ENCODE data around the gene PHLDB2. TPM values are rescaled to one million over a fixed set of nuclear protein-coding genes. Genes with fewer than 3 reads are reported as not detected.

PHLDB2 gene
- total RNA-seq, 1 experiment from 2014 or later: 13.2 TPM

GRCh38 chr3:111882194-111882593 lies 23.1 kb downstream of the PHLDB2 start:
- Histone ChIP-seq H4K8ac (replicated peaks; ENCODE audit: insufficient read length, low read depth, low read length) (no peak overlapping the region), H4K20me1 (ENCODE audit: control insufficient read depth, insufficient read depth, insufficient read length) (no peaks in the 10 kb centered on the region), H3K9ac (ENCODE audit: extremely low read depth, insufficient read length, low read length) (no peak overlapping the region), H3K27me3 (ENCODE audit: insufficient read depth, low read length) (no peaks in the 10 kb centered on the region; the same call in 1 of the 2 replicates), H2BK12ac (ENCODE audit: insufficient read length, low read depth, low read length) (no peak overlapping the region), H3K79me2 (ENCODE audit: insufficient read depth, low read length) (peaks cover 4% of the 10 kb centered on the region; the same call in 1 of the 2 replicates), H3K18ac (ENCODE audit: insufficient read length, low read depth, low read length) (no peak overlapping the region), H2BK15ac (ENCODE audit: low read depth, low read length) (no peak overlapping the region), H3K23me2 (ENCODE audit: insufficient read length, low read depth, low read length, poor library complexity, severe bottlenecking) (no peaks in the 10 kb centered on the region), H3K9me3 (ENCODE audit: control insufficient read depth, low read depth, low read length) (no peaks in the 10 kb centered on the region), H2BK20ac (ENCODE audit: low read depth, low read length, poor library complexity, severe bottlenecking) (no peak overlapping the region), H4K91ac (ENCODE audit: insufficient read length, low read depth, low read length) (no peak overlapping the region), H4K5ac (ENCODE audit: insufficient read length, low read depth, low read length) (no peak overlapping the region), H2AFZ (ENCODE audit: low read length) (no peak overlapping the region), H2BK5ac (ENCODE audit: insufficient read length, low read length) (no peak overlapping the region), H3K14ac (ENCODE audit: insufficient read depth, low read length) (no peak overlapping the region), H3K56ac (ENCODE audit: insufficient read length, low read depth, low read length) (no peak overlapping the region), H2BK120ac (ENCODE audit: low read depth, low read length, poor library complexity, severe bottlenecking) (no peak overlapping the region), H3K4me2 (ENCODE audit: insufficient read depth, insufficient read length, low read length) (no peak overlapping the region), H3K27ac (ENCODE audit: insufficient read length, low read depth, low read length) (no peak overlapping the region), H3K4me1 (ENCODE audit: insufficient read depth, low read length) (0 out of 2 replicates have a peak, but pooled peaks cover 4% of the 10 kb centered on the region), H3K23ac (ENCODE audit: insufficient read length, low read depth, low read length) (no peak overlapping the region), H3K79me1 (ENCODE audit: insufficient read depth, low read depth, low read length, poor library complexity, severe bottlenecking) (no peaks in the 10 kb centered on the region), H3T11ph (ENCODE audit: low read length) (no peak overlapping the region), H2AK5ac (ENCODE audit: insufficient read length, low read length) (no peak overlapping the region), H3K4ac (ENCODE audit: low read depth, low read length) (no peak overlapping the region)
- Mint-ChIP-seq H3K9me3 (peaks cover 0 to 12% of the 10 kb centered on the region in 2 experiments; a peak in 3 of 5 replicates), H3K4me3 (no peak overlapping the region), H3K27me3 (ENCODE audit: low read depth) (no peaks in the 10 kb centered on the region), H3K27ac (no peak overlapping the region), H3K36me3 (ENCODE audit: insufficient read depth in 1 of 3, low read depth in 3 of 3) (peaks cover 4 to 11% (median 7%) of the 10 kb centered on the region in 3 experiments; a peak in 6 of 7 replicates), H3K4me1 (peaks cover 6 to 9% of the 10 kb centered on the region in 2 experiments)
- DNase-seq: no peak
- no CpG with 5 or more reads among the region's 2 CpGs for WGBS (ENCODE audit: extremely low coverage, insufficient read length, low lambda C conversion rate)
- TF ChIP-seq, protein P1, sequence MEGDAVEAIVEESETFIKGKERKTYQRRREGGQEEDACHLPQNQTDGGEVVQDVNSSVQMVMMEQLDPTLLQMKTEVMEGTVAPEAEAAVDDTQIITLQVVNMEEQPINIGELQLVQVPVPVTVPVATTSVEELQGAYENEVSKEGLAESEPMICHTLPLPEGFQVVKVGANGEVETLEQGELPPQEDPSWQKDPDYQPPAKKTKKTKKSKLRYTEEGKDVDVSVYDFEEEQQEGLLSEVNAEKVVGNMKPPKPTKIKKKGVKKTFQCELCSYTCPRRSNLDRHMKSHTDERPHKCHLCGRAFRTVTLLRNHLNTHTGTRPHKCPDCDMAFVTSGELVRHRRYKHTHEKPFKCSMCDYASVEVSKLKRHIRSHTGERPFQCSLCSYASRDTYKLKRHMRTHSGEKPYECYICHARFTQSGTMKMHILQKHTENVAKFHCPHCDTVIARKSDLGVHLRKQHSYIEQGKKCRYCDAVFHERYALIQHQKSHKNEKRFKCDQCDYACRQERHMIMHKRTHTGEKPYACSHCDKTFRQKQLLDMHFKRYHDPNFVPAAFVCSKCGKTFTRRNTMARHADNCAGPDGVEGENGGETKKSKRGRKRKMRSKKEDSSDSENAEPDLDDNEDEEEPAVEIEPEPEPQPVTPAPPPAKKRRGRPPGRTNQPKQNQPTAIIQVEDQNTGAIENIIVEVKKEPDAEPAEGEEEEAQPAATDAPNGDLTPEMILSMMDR (conservative IDR thresholded peaks at IDR 0.05): no peak

Measured in H9 (cell line).